ENCODE measurements around the gene CAND2.
"Not testable (repeated sequence)": the region's sequence is repeated elsewhere in the genome, so short reads cannot be mapped to it uniquely, and the experiment has no call there.

Gene CAND2

GRCh38 chr3:12774619-12775018 is 21.9 kb upstream of the CAND2 start:
- ChIA-PET CTCF (interaction anchor here (0.6 kb wide), 2 partner anchors 102 to 103 kb away, joined by 3 read pairs; no protein-coding TSS in a partner anchor), POLR2A (ENCODE audit: low non-redundant PET) (no interaction called here)
- no peak for DNase-seq (ENCODE audit: low spot score)
- H3K27ac ChIP-seq, result no peak overlapping the region
- no peak for TF ChIP-seq CTCF (conservative IDR thresholded peaks at IDR 0.05; ENCODE audit: low read depth)

DNA sequence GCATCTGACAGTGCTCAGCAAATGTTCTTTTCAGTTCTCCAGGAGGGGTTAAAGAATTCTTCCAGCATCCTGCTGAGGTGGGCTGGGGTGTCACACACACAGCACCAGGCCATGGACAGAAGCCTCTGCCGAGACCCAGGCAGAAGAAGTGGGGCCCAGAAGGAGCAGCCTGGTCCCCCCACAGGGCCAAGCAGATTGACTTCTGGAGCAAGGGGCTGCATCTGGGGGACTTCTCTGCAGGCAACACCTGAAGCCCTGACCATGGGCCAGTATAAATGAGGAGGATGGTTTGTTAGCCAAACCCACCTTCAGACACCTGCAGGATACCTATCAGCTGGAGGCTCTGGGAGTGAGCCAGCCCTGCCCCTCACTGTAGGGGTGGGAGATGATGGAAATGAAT is 21.3 kb upstream of the CAND2 start:
- no peak overlapping the region for H3K27ac ChIP-seq
- no peak for TF ChIP-seq CTCF (conservative IDR thresholded peaks at IDR 0.05; ENCODE audit: low read depth)
- no peak for DNase-seq (ENCODE audit: low spot score)
- CTCF ChIA-PET, result no interaction called here
- POLR2A ChIA-PET (ENCODE audit: low non-redundant PET), result no interaction called here

- CTCF ChIA-PET; DNase-seq (ENCODE audit: low spot score); POLR2A ChIA-PET (ENCODE audit: low non-redundant PET); H3K27ac ChIP-seq: not testable (repeated sequence)
Observed at GRCh38 chr3:12775970-12776369, 20.5 kb upstream of the CAND2 start.

DNA sequence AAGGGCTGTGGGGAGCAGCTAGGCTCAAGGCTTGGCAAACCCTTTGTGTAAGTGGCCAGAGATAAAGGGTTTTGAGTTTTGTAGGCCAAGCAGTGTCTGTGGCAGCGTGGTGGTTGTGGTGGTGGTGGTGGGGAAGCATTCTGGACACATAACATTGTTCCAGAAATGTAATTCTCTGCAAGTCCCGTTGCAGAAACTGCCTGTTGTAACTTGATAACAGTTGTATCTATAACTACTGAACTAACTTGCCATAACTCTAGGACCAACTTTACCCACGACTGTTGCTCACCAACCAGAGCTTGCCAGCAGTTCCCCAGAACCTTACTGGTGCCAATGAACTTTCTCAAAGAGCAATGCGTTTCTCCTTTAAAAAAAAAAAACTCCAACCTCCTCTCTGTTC is 19.3 kb upstream of the CAND2 start:
- no peak for DNase-seq (ENCODE audit: low spot score)
- no peak for TF ChIP-seq CTCF (conservative IDR thresholded peaks at IDR 0.05; ENCODE audit: low read depth)
- H3K27ac ChIP-seq, result no peak overlapping the region
- POLR2A ChIA-PET (ENCODE audit: low non-redundant PET), result no interaction called here
- CTCF ChIA-PET, result no interaction called here

DNA sequence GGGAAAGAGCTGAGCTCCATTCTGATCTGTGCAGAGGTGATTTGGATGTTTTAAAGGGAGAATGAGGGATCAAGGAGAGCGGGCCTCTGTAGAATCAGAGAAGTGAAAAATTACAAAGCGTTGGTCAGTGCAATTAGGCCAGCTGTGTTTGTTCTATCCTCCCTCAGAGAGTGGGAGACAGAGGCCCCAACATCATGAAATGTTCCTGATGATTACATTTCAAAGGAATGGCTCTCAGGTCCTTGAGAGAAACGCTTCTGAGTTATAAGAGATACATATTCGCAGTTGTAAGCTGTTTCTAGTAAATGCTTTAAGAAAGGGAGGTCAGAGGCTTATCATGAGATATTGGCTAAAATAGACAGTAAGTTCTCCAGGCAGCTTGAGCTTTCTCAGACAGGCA is 15.7 kb upstream of the CAND2 start:
- H3K27ac ChIP-seq, result no peak overlapping the region
- ChIA-PET POLR2A (ENCODE audit: low non-redundant PET) (no interaction called here), CTCF (interaction anchor here (0.9 kb wide), 1 partner anchor 60 kb away, joined by 5 read pairs; no protein-coding TSS in a partner anchor)
- DNase-seq (ENCODE audit: low spot score), result no peak
- TF ChIP-seq CTCF (conservative IDR thresholded peaks at IDR 0.05; ENCODE audit: low read depth), result no peak

- POLR2A ChIA-PET (ENCODE audit: low non-redundant PET), result no interaction called here
Observed at GRCh38 chr3:12782172-12782815, 14.2 kb upstream of the CAND2 start.

More at GRCh38 chr3:12782172-12782815, 14.2 kb upstream of the CAND2 start:
- DNase-seq (ENCODE audit: low spot score), result no peak
- TF ChIP-seq CTCF (conservative IDR thresholded peaks at IDR 0.05; ENCODE audit: low read depth), result no peak
- H3K27ac ChIP-seq, result no peak overlapping the region
- CTCF ChIA-PET, result no interaction called here

Data from RWPE1 (cell line).